ENCODE data around the gene AADAC. TPM values are rescaled to one million over a fixed set of nuclear protein-coding genes. Genes with fewer than 3 reads are reported as not detected.
"Not testable (repeated sequence)": the region's sequence is repeated elsewhere in the genome, so short reads cannot be mapped to it uniquely, and the experiment has no call there.

AADAC gene, protein sequence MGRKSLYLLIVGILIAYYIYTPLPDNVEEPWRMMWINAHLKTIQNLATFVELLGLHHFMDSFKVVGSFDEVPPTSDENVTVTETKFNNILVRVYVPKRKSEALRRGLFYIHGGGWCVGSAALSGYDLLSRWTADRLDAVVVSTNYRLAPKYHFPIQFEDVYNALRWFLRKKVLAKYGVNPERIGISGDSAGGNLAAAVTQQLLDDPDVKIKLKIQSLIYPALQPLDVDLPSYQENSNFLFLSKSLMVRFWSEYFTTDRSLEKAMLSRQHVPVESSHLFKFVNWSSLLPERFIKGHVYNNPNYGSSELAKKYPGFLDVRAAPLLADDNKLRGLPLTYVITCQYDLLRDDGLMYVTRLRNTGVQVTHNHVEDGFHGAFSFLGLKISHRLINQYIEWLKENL
- total RNA-seq, result not detected

DNA sequence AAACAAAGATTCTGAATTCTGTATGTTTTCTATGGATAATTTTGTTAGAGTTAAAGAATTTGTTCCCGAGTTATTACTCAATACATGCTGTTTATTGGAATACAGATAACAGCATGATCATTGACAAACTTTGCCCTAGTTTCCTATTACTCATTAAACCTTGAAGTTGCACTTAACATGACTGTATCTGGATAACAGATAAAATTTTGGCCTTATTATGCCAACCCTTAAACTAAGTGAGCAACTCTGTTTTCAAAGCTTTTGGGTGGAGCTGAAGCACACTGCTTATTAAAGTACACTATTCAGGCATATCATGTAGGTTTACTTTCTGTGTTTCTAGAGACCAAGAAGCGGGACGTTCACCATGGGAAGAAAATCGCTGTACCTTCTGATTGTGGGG lies at the start of gene AADAC:
Gene AADAC, plus strand, starts transcription at position 318 of the 400 bp plus-strand sequence. Its CDS starts 47 bp downstream, at position 365.
- H3K27me3 Mint-ChIP-seq, result peaks cover 3% of the 10 kb centered on the region
- no peaks in the 10 kb centered on the region for H3K4me1 Mint-ChIP-seq (ENCODE audit: low read depth)
- ChIA-PET POLR2A (no interaction called here), CTCF (no interaction called here)
- H3K27ac Mint-ChIP-seq, result no peak within 1 kb of the TSS
- DNase-seq (no peak), ATAC-seq (no peak)
- no peak within 1 kb of the TSS for H3K4me3 Mint-ChIP-seq
- no peaks in the 10 kb centered on the region for H3K36me3 Mint-ChIP-seq (ENCODE audit: low read depth)
- H3K9me3 Mint-ChIP-seq, result no peaks in the 10 kb centered on the region
- intact Hi-C loops (cut with micrococcal nuclease), result no loop called here
- no peak for TF ChIP-seq CTCF (IDR thresholded peaks at IDR 0.05)

DNA sequence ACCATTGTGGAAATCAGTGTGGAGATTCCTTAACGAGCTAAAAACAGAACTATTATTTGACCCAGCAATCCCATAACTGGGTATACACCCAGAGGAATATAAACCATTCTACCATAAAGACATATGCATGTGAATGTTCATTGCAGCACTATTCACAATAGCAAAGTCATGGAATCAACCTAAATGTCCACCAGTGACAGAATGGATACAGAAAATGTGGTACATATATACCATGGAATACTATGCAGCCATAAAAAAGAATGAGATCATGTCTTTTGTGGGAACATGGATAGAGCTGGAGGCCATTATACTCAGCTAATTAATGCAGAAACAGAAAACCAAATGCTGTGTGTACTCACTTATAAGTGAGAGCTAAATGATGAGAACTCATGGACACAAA lies 49.2 kb upstream of the AADAC start:
- H3K27me3 Mint-ChIP-seq; H3K27ac Mint-ChIP-seq; intact Hi-C loops (cut with micrococcal nuclease); ATAC-seq; POLR2A ChIA-PET; CTCF ChIA-PET; DNase-seq; H3K4me1 Mint-ChIP-seq (ENCODE audit: low read depth); H3K9me3 Mint-ChIP-seq; H3K36me3 Mint-ChIP-seq (ENCODE audit: low read depth); H3K4me3 Mint-ChIP-seq: not testable (repeated sequence)

DNA sequence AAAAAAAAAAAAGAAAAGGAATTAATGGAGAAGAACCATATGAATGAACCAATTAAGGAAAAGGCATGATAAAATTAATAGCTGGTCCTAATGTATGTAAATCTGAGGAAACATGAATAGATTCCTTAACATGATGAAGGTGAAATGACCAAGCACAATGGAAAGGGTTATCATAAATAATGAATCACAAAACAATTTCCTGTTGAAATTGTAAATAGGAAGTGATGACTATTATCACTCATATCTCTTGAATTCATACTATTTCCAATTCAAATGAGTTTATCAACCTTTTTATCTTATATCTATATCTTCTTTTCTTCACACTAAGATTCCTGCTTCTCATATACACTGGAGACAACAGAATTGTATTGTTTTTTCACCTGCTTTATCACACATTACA lies 48.2 kb upstream of the AADAC start:
- no peak for TF ChIP-seq CTCF (IDR thresholded peaks at IDR 0.05)
- POLR2A ChIA-PET, result no interaction called here
- Mint-ChIP-seq H3K4me1 (ENCODE audit: low read depth) (no peaks in the 10 kb centered on the region), H3K27ac (no peak overlapping the region), H3K9me3 (no peaks in the 10 kb centered on the region), H3K27me3 (no peaks in the 10 kb centered on the region), H3K36me3 (ENCODE audit: low read depth) (no peaks in the 10 kb centered on the region), H3K4me3 (no peak overlapping the region)
- DNase-seq (no peak), ATAC-seq (no peak)
- intact Hi-C loops (cut with micrococcal nuclease), result no loop called here
- CTCF ChIA-PET, result no interaction called here

GRCh38 chr3:151766454-151766853 lies 47.5 kb upstream of the AADAC start:
- POLR2A ChIA-PET, result no interaction called here

GRCh38 chr3:151768393-151768930 lies 45.5 kb upstream of the AADAC start:
- no peaks in the 10 kb centered on the region for H3K27me3 Mint-ChIP-seq
- no peaks in the 10 kb centered on the region for H3K9me3 Mint-ChIP-seq
- ChIA-PET POLR2A (no interaction called here), CTCF (no interaction called here)
- no peaks in the 10 kb centered on the region for H3K4me1 Mint-ChIP-seq (ENCODE audit: low read depth)
- no peak for TF ChIP-seq CTCF (IDR thresholded peaks at IDR 0.05)
- ATAC-seq (no peak), DNase-seq (no peak)
- no peak overlapping the region for H3K4me3 Mint-ChIP-seq
- H3K27ac Mint-ChIP-seq, result no peak overlapping the region
- intact Hi-C loops (cut with micrococcal nuclease), result no loop called here
- H3K36me3 Mint-ChIP-seq (ENCODE audit: low read depth), result no peaks in the 10 kb centered on the region

More at GRCh38 chr3:151766454-151766853, 47.5 kb upstream of the AADAC start:
- TF ChIP-seq CTCF (IDR thresholded peaks at IDR 0.05), result no peak
- ATAC-seq (no peak), DNase-seq (no peak)
- intact Hi-C loops (cut with micrococcal nuclease), result no loop called here
- H3K27me3 Mint-ChIP-seq, result no peaks in the 10 kb centered on the region
- CTCF ChIA-PET, result no interaction called here
- no peak overlapping the region for H3K4me3 Mint-ChIP-seq
- H3K4me1 Mint-ChIP-seq (ENCODE audit: low read depth), result no peaks in the 10 kb centered on the region
- no peaks in the 10 kb centered on the region for H3K9me3 Mint-ChIP-seq
- H3K36me3 Mint-ChIP-seq (ENCODE audit: low read depth), result no peaks in the 10 kb centered on the region
- H3K27ac Mint-ChIP-seq, result no peak overlapping the region
